A549 (cell line): ENCODE results near the gene CDC42SE2. TPM values are rescaled to one million over a fixed set of nuclear protein-coding genes. Genes with fewer than 3 reads are reported as not detected.

ENCODE experiments used
- ATAC-seq, 2 experiments: fragments of 200-7000 bp in 1 of 2; fragments of >200 bp in 1 of 2; cut with Nextera tagmentation in 1 of 2; cut with Tn5 transposase in 1 of 2; 3 replicates each; pipeline versions ENCODE4 v1.8.0 to v1.9.1; 2018 to 2020; ENCODE audit warnings: mild to moderate bottlenecking in 1 of 2, moderate library complexity in 1 of 2
- CTCF ChIA-PET: fragments of 300-600 bp; sonication (Branson Sonifier 250); formaldehyde crosslinking; extraction: SDS; loops from one replicate; lab custom pipeline; 2021; ENCODE audit warnings: antibody characterized with exemption, inconsistent platforms; lab: Yijun Ruan, JAX
- POLR2A ChIA-PET: fragments of 350-600 bp; formaldehyde crosslinking; extraction: SDS; loops from one replicate; lab custom pipeline; 2021; ENCODE audit warnings: antibody characterized with exemption, inconsistent platforms; lab: Yijun Ruan, JAX
- DNase-seq, 2 experiments: peaks; one replicate each; pipeline versions ENCODE4 v3.0.0 to v3.0.0-alpha.2; 2011 to 2016; ENCODE audit warnings: low read depth in 1 of 2, low spot score in 1 of 2
- FAIRE-seq: peaks from 2 replicates; lab custom pipeline; 2011; peaks lifted over from hg19 to GRCh38; lab: Jason Lieb, UNC
- H3K27ac ChIP-seq, 2 experiments: fragments of >200 bp; sonication (Bioruptor Twin); formaldehyde crosslinking; 3 replicates each; pipeline ENCODE4 v1.5.1; 2016 to 2017
- H3K4me1 ChIP-seq: fragments of >200 bp; sonication (Bioruptor Twin); formaldehyde crosslinking; 3 replicates; pipeline ENCODE4 v1.6.1; 2016
- H3K4me2 ChIP-seq: fragments of >200 bp; sonication (Bioruptor Twin); formaldehyde crosslinking; 3 replicates; pipeline ENCODE4 v1.6.1; 2016
- H3K4me3 ChIP-seq: fragments of >200 bp; sonication (Bioruptor Twin); formaldehyde crosslinking; 3 replicates; pipeline ENCODE4 v1.5.1; 2016
- H3K9me3 ChIP-seq: fragments of >200 bp; sonication (Bioruptor Twin); formaldehyde crosslinking; 3 replicates; pipeline ENCODE4 v1.6.1; 2016
- CBX2 ChIP-seq: fragments of 200-600 bp; sonication (generic); IDR thresholded peaks from 2 replicates; pipeline ENCODE4 v1.6.1; 2016; ENCODE audit warnings: low read depth, mild to moderate bottlenecking, borderline replicate concordance
- CBX8 ChIP-seq: fragments of 200-600 bp; sonication (generic); IDR thresholded peaks from 2 replicates; pipeline ENCODE4 v1.6.1; 2016
- EHMT2 ChIP-seq: fragments of 200-600 bp; sonication (generic); IDR thresholded peaks from 2 replicates; pipeline ENCODE4 v1.6.1; 2016; ENCODE audit warnings: antibody characterized with exemption, low read depth, mild to moderate bottlenecking, moderate library complexity
- EP300 ChIP-seq, 2 experiments: fragments of >200 bp; sonication (Bioruptor Twin); formaldehyde crosslinking; IDR thresholded peaks; 2 replicates in 1 of 2; 3 replicates in 1 of 2; pipeline ENCODE4 v1.6.1; 2016 to 2017
- HES2 ChIP-seq: fragments of >200 bp; sonication (Bioruptor Twin); formaldehyde crosslinking; IDR thresholded peaks from 2 replicates; pipeline ENCODE4 v1.6.1; 2016
- HOXA7 ChIP-seq: fragments of 250-450 bp; sonication (Bioruptor Pico); IDR thresholded peaks from 2 replicates; pipeline ENCODE4 v1.5.0; 2020; ENCODE audit warnings: mild to moderate bottlenecking, moderate library complexity
- HOXB5 ChIP-seq: fragments of 250-450 bp; sonication (Bioruptor Pico); IDR thresholded peaks from 2 replicates; pipeline ENCODE4 v1.5.0; 2020; ENCODE audit warnings: mild to moderate bottlenecking, moderate library complexity
- JUN ChIP-seq, 2 experiments: fragments of >200 bp; sonication (Bioruptor Twin); formaldehyde crosslinking; IDR thresholded peaks; 2 replicates in 1 of 2; 3 replicates in 1 of 2; pipeline ENCODE4 v1.6.1; 2016 to 2017
- KDM5A ChIP-seq: fragments of 200-600 bp; sonication (generic); IDR thresholded peaks from 2 replicates; pipeline ENCODE4 v1.6.1; 2016; ENCODE audit warnings: antibody characterized with exemption, mild to moderate bottlenecking
- MAX ChIP-seq: IDR thresholded peaks from 2 replicates; pipeline ENCODE4 v1.6.1; 2012
- NPAS2 ChIP-seq: fragments of 250-450 bp; sonication (Bioruptor Pico); IDR thresholded peaks from 2 replicates; pipeline ENCODE4 v1.8.0; 2022; ENCODE audit warnings: mild to moderate bottlenecking, moderate library complexity, borderline replicate concordance
- NR3C1 ChIP-seq: fragments of >200 bp; sonication (Bioruptor Twin); formaldehyde crosslinking; IDR thresholded peaks from 3 replicates; pipeline ENCODE4 v1.6.1; 2017
- PBX3 ChIP-seq: IDR thresholded peaks from 2 replicates; pipeline ENCODE4 v1.6.1; 2012
- PHF8 ChIP-seq: fragments of 200-600 bp; sonication (generic); IDR thresholded peaks from 2 replicates; pipeline ENCODE4 v1.6.1; 2016; ENCODE audit warnings: low read depth, mild to moderate bottlenecking, antibody characterized with exemption, moderate library complexity, borderline replicate concordance
- POLR2A ChIP-seq: IDR thresholded peaks from 2 replicates; pipeline ENCODE4 v1.6.1; 2012; ENCODE audit warnings: mild to moderate bottlenecking, low read length
- RARB ChIP-seq: fragments of 250-450 bp; sonication (Bioruptor Pico); IDR thresholded peaks from 2 replicates; pipeline ENCODE4 v1.8.0; 2021; ENCODE audit warnings: mild to moderate bottlenecking, moderate library complexity
- REST ChIP-seq: fragments of 200-600 bp; sonication (generic); IDR thresholded peaks from 2 replicates; pipeline ENCODE4 v1.6.1; 2016; ENCODE audit warnings: antibody characterized with exemption, mild to moderate bottlenecking, moderate library complexity
- RNF2 ChIP-seq: fragments of 200-600 bp; sonication (generic); IDR thresholded peaks from 2 replicates; pipeline ENCODE4 v1.6.1; 2016; ENCODE audit warnings: low read depth, mild to moderate bottlenecking, antibody characterized with exemption, moderate library complexity, borderline replicate concordance
- SREBF2 ChIP-seq: fragments of 450-650 bp; IDR thresholded peaks from 2 replicates; pipeline ENCODE4 v1.6.1; 2014; ENCODE audit warnings: mild to moderate bottlenecking, moderate library complexity
- USF2 ChIP-seq: fragments of 450-650 bp; IDR thresholded peaks from 2 replicates; pipeline ENCODE4 v1.6.1; 2014; ENCODE audit warnings: antibody characterized with exemption
- ZNF302 ChIP-seq: fragments of 250-450 bp; sonication (Bioruptor Pico); IDR thresholded peaks from 2 replicates; pipeline ENCODE4 v1.9.0; 2021; ENCODE audit warnings: inconsistent platforms, mild to moderate bottlenecking, moderate library complexity
- WGBS: methylation state at CpG from one replicate; pipeline ENCODE4 v1.1.6; 2017; ENCODE audit errors: missing lambda C conversion rate; 5-methylcytosine and 5-hydroxymethylcytosine counted together
- polyA plus RNA-seq, 4 experiments: library from polyadenylated mRNA; depleted of rRNA in 3 of 4; stranded (reverse); fragments of >200 nt; fragmentation: RNase III in 1 of 4; extraction: RNeasy Plus Mini Kit Qiagen cat#74134 plus additional on column Dnase treatment in 1 of 4; gene quantifications; 2 replicates in 3 of 4; 3 replicates in 1 of 4; pipeline ENCODE4 v1.2.3, GENCODE V29; 2011 to 2017

The CDC42SE2 gene
- polyA plus RNA-seq, 2 of the 4 experiments (the other 2 are of a cell fraction), result 25.8 to 66.4 TPM

GRCh38 chr5:131316026-131316425 is 52.2 kb downstream of the CDC42SE2 start:
- no peak for TF ChIP-seq SREBF2
- TF ChIP-seq NR3C1, result no peak
- no peak for TF ChIP-seq EHMT2
- no peak for TF ChIP-seq EP300 (IDR thresholded peaks at IDR 0.05)
- TF ChIP-seq HOXA7, result no peak
- no peak for TF ChIP-seq PBX3
- TF ChIP-seq USF2, result no peak
- TF ChIP-seq ZNF302 (CRISPR knock-in tag), result no peak
- no peak for TF ChIP-seq CBX2
- no peak for TF ChIP-seq KDM5A
- Histone ChIP-seq H3K4me2 (no peak overlapping the region), H3K4me1 (peaks cover 17% of the 10 kb centered on the region), H3K27ac (no peak overlapping the region), H3K9me3 (no peaks in the 10 kb centered on the region), H3K4me3 (no peak overlapping the region)
- FAIRE-seq, result no peak
- no peak for ATAC-seq
- no peak for DNase-seq
- WGBS, result 90% methylated on average over 2 of the region's 2 CpGs
- ChIA-PET CTCF (no interaction called here), POLR2A (no interaction called here)

GRCh38 chr5:131316822-131317221 is 53.0 kb downstream of the CDC42SE2 start:
- H3K4me1 ChIP-seq, result peaks cover 17% of the 10 kb centered on the region
- H3K9me3 ChIP-seq, result no peaks in the 10 kb centered on the region
- H3K4me2 ChIP-seq, result no peak overlapping the region
- CTCF ChIA-PET, result no interaction called here
- no peak overlapping the region for H3K27ac ChIP-seq
- ATAC-seq, result no peak
- H3K4me3 ChIP-seq, result no peak overlapping the region
- no peak for FAIRE-seq
- TF ChIP-seq NR3C1, result no peak
- no peak for TF ChIP-seq CBX8
- TF ChIP-seq MAX, result no peak
- no peak for TF ChIP-seq NPAS2 (CRISPR knock-in tag)
- WGBS, result 89% methylated on average over 2 of the region's 2 CpGs
- POLR2A ChIA-PET, result no interaction called here
- no peak for DNase-seq

- FAIRE-seq (no peak), DNase-seq (no peak), ATAC-seq (no peak)
- Histone ChIP-seq H3K4me3 (no peak overlapping the region), H3K9me3 (no peaks in the 10 kb centered on the region), H3K4me2 (no peak overlapping the region), H3K27ac (no peak overlapping the region), H3K4me1 (peaks cover 18% of the 10 kb centered on the region)
- ChIA-PET POLR2A (no interaction called here), CTCF (no interaction called here)
- no peak for TF ChIP-seq CBX8
- TF ChIP-seq RARB (CRISPR knock-in tag), result no peak
- TF ChIP-seq HOXB5 (CRISPR knock-in tag), result no peak
- no peak for TF ChIP-seq EHMT2
- TF ChIP-seq CBX2, result no peak
- TF ChIP-seq JUN (IDR thresholded peaks at IDR 0.05), result no peak
- TF ChIP-seq POLR2A, result no peak
- no peak for TF ChIP-seq NR3C1
- no peak for TF ChIP-seq PBX3
These were observed 54.6 kb downstream of the CDC42SE2 start for GRCh38 chr5:131318455-131318854.

- no peak for ATAC-seq
- H3K9me3 ChIP-seq, result no peaks in the 10 kb centered on the region
- ChIA-PET CTCF (interaction anchor here (1.1 kb wide), 1 partner anchor 190 kb away, joined by 3 read pairs; no protein-coding TSS in a partner anchor), POLR2A (no interaction called here)
- no peak overlapping the region for H3K4me2 ChIP-seq
- no peak for DNase-seq
- FAIRE-seq, result no peak
- peaks cover 18% of the 10 kb centered on the region for H3K4me1 ChIP-seq
- 47% methylated on average over 2 of the region's 2 CpGs for whole genome bisulfite sequencing
- H3K27ac ChIP-seq, result no peak overlapping the region
- H3K4me3 ChIP-seq, result no peak overlapping the region
- TF ChIP-seq REST (no peak), PBX3 (no peak), PHF8 (no peak), RNF2 (no peak), HES2 (no peak), USF2 (no peak)
These were observed 57.2 kb downstream of the CDC42SE2 start for GRCh38 chr5:131321066-131321465.
